SK-N-SH (cell line): Measurements from ENCODE around the gene PTBP1. TPM values are rescaled to one million over a fixed set of nuclear protein-coding genes. Genes with fewer than 3 reads are reported as not detected.

ENCODE experiments used
- CTCF ChIA-PET: fragments of 300-600, 350-600 bp; formaldehyde crosslinking; extraction: SDS; loops from one replicate; lab custom pipeline; 2021; lab: Yijun Ruan, JAX
- POLR2A ChIA-PET: fragments of 350-600 bp; sonication (Branson Sonifier 250); formaldehyde crosslinking; extraction: SDS; loops from one replicate; lab custom pipeline; 2020; ENCODE audit warnings: antibody characterized with exemption, inconsistent platforms; lab: Yijun Ruan, JAX
- DNase-seq: peaks from one replicate; pipeline ENCODE4 v3.0.0; 2012
- H2AFZ ChIP-seq: fragments of 200-600 bp; sonication (generic); 2 replicates; pipeline ENCODE4 v1.8.1; 2016; ENCODE audit warnings: antibody characterized with exemption, mild to moderate bottlenecking, low read depth
- H3F3A ChIP-seq: fragments of 200-600 bp; sonication (generic); replicated peaks from 2 replicates; pipeline ENCODE3; 2016; ENCODE audit warnings: antibody characterized with exemption, mild to moderate bottlenecking; ENCODE audit not compliant: insufficient read depth
- H3K27ac ChIP-seq, 2 experiments: fragments of 200-500 bp in 1 of 2; fragments of 200-600 bp in 1 of 2; sonication (Bioruptor generic) in 1 of 2; sonication (generic), shearing (Covaris generic) in 1 of 2; 2 replicates each; pipeline versions ENCODE4 v1.5.1 to v1.6.1; 2014 to 2016; ENCODE audit warnings: low read depth in 2 of 2, inconsistent platforms in 1 of 2, low read length in 1 of 2, mild to moderate bottlenecking in 1 of 2, mixed read lengths in 1 of 2
- H3K27me3 ChIP-seq: fragments of 200-600 bp; sonication (generic), shearing (Covaris generic); 2 replicates; pipeline ENCODE4 v1.6.1; 2016; ENCODE audit warnings: mixed run types; ENCODE audit not compliant: insufficient read depth
- H3K36me3 ChIP-seq, 2 experiments: fragments of 200-500 bp in 1 of 2; fragments of 200-600 bp in 1 of 2; sonication (Bioruptor generic) in 1 of 2; sonication (generic) in 1 of 2; replicated peaks in 1 of 2; 2 replicates each; pipeline versions ENCODE3 to v1.5.1; 2014 to 2016; ENCODE audit warnings: low read length in 1 of 2, mild to moderate bottlenecking in 1 of 2; ENCODE audit not compliant: insufficient read depth in 2 of 2, control insufficient read depth in 1 of 2
- H3K4me1 ChIP-seq, 2 experiments: fragments of 200-500 bp in 1 of 2; fragments of 200-600 bp in 1 of 2; sonication (Bioruptor generic) in 1 of 2; sonication (generic), shearing (Covaris generic) in 1 of 2; 2 replicates each; pipeline versions ENCODE4 v1.5.1 to v1.6.1; 2014 to 2016; ENCODE audit warnings: low read depth in 1 of 2, low read length in 1 of 2, mixed run types in 1 of 2; ENCODE audit not compliant: insufficient read depth in 2 of 2, control insufficient read depth in 1 of 2
- H3K4me2 ChIP-seq: fragments of 200-600 bp; sonication (generic), shearing (Covaris generic); 2 replicates; pipeline ENCODE4 v1.6.1; 2017; ENCODE audit warnings: mixed run types
- H3K4me3 ChIP-seq, 2 experiments: fragments of 200-500 bp in 1 of 2; fragments of 200-600 bp in 1 of 2; sonication (Bioruptor generic) in 1 of 2; sonication (generic), shearing (Covaris generic) in 1 of 2; 2 replicates each; pipeline versions ENCODE4 v1.5.1 to v1.8.1; 2014 to 2016; ENCODE audit warnings: low read depth in 2 of 2, inconsistent platforms in 1 of 2, low read length in 1 of 2, mild to moderate bottlenecking in 1 of 2, mixed read lengths in 1 of 2, moderate library complexity in 1 of 2
- H3K79me2 ChIP-seq: fragments of 200-600 bp; sonication (generic); 2 replicates; pipeline ENCODE4 v1.8.1; 2017; ENCODE audit warnings: mild to moderate bottlenecking; ENCODE audit not compliant: insufficient read depth
- H3K9ac ChIP-seq: fragments of 200-600 bp; sonication (generic); 2 replicates; pipeline ENCODE4 v1.6.1; 2017; ENCODE audit warnings: mixed run types
- H3K9me2 ChIP-seq: fragments of 200-600 bp; sonication (generic); 2 replicates; pipeline ENCODE4 v1.6.1; 2017; ENCODE audit warnings: mixed run types
- H3K9me3 ChIP-seq: fragments of 200-600 bp; sonication (generic); 2 replicates; pipeline ENCODE4 v1.6.1; 2017; ENCODE audit warnings: mixed run types, mild to moderate bottlenecking, moderate library complexity
- H4K20me1 ChIP-seq: fragments of 200-600 bp; sonication (generic); 2 replicates; pipeline ENCODE4 v1.6.1; 2017; ENCODE audit warnings: mild to moderate bottlenecking, mixed run types; ENCODE audit not compliant: insufficient read depth
- ELF1 ChIP-seq: IDR thresholded peaks from 2 replicates; pipeline ENCODE4 v1.4.0; 2012
- EP300 ChIP-seq, 2 experiments: IDR thresholded peaks; 2 replicates each; pipeline versions ENCODE4 v1.4.0 to v1.6.1; 2012; ENCODE audit warnings: borderline replicate concordance in 1 of 2, low read depth in 1 of 2, low read length in 1 of 2
- FOXM1 ChIP-seq: IDR thresholded peaks from 2 replicates; pipeline ENCODE4 v1.4.0; 2012; ENCODE audit warnings: low read depth, mild to moderate bottlenecking
- GABPA ChIP-seq: IDR thresholded peaks from 2 replicates; pipeline ENCODE4 v1.4.0; 2012; ENCODE audit warnings: low read depth, mild to moderate bottlenecking
- GATA2 ChIP-seq: sonication (generic); formaldehyde crosslinking; IDR thresholded peaks from 2 replicates; pipeline ENCODE4 v1.5.0; 2020; ENCODE audit warnings: mild to moderate bottlenecking, missing genetic modification reagents
- IRF3 ChIP-seq: fragments of 150-350 bp; IDR thresholded peaks from 2 replicates; pipeline ENCODE4 v1.6.1; 2016; ENCODE audit warnings: mild to moderate bottlenecking, low read depth, low read length
- MEF2A ChIP-seq: IDR thresholded peaks from 2 replicates; pipeline ENCODE4 v1.4.0; 2012; ENCODE audit warnings: low read depth, borderline replicate concordance
- NFIC ChIP-seq: IDR thresholded peaks from 2 replicates; pipeline ENCODE4 v1.4.0; 2012; ENCODE audit warnings: borderline replicate concordance
- PBX3 ChIP-seq: IDR thresholded peaks from 2 replicates; pipeline ENCODE4; 2012
- RXRA ChIP-seq: IDR thresholded peaks from 2 replicates; pipeline ENCODE4 v1.4.0; 2012; ENCODE audit warnings: low read depth, mild to moderate bottlenecking, borderline replicate concordance
- SIN3A ChIP-seq: IDR thresholded peaks from 2 replicates; pipeline ENCODE4 v1.6.1; 2012; ENCODE audit warnings: low read depth, mild to moderate bottlenecking, low read length, moderate library complexity, borderline replicate concordance
- TCF12 ChIP-seq: IDR thresholded peaks from 2 replicates; pipeline ENCODE4 v1.4.0; 2012
- TEAD4 ChIP-seq: IDR thresholded peaks from 2 replicates; pipeline ENCODE4 v1.4.0; 2012; ENCODE audit warnings: mild to moderate bottlenecking, borderline replicate concordance; ENCODE audit not compliant: insufficient read depth
- USF2 ChIP-seq: fragments of 150-350 bp; IDR thresholded peaks from 2 replicates; pipeline ENCODE4 v1.6.1; 2017; ENCODE audit warnings: antibody characterized with exemption, low read length, low read depth, borderline replicate concordance
- YY1 ChIP-seq: IDR thresholded peaks from 2 replicates; pipeline ENCODE4 v1.4.0; 2012; ENCODE audit warnings: low read depth, mild to moderate bottlenecking
- WGBS: methylation state at CpG from one replicate; pipeline ENCODE4 v1.1.6; 2017; ENCODE audit warnings: low lambda C conversion rate; 5-methylcytosine and 5-hydroxymethylcytosine counted together
- polyA plus RNA-seq, 3 experiments: library from polyadenylated mRNA; depleted of rRNA; stranded (reverse); fragments of >200 nt; gene quantifications; 2 replicates each; pipeline ENCODE4 v1.2.3, GENCODE V29; 2012

Gene PTBP1
- polyA plus RNA-seq, 1 of the 3 experiments (the other 2 are of a cell fraction) = 243 TPM

GRCh38 chr19:829129-829758 lies 32.0 kb downstream of the PTBP1 start:
- ChIA-PET CTCF (no interaction called here), POLR2A (no interaction called here)
- Histone ChIP-seq H3K36me3 (no peaks in the 10 kb centered on the region), H3K79me2 (no peaks in the 10 kb centered on the region), H3K4me2 (no peak overlapping the region), H4K20me1 (no peaks in the 10 kb centered on the region), H2AFZ (no peak overlapping the region), H3K9me2 (no peaks in the 10 kb centered on the region), H3K27ac (no peak overlapping the region), H3K9me3 (no peaks in the 10 kb centered on the region), H3K4me1 (no peaks in the 10 kb centered on the region), H3K9ac (no peak overlapping the region), H3K4me3 (no peak overlapping the region), H3K27me3 (peaks cover 42% of the 10 kb centered on the region), H3F3A (peaks cover 5% of the 10 kb centered on the region)
- TF ChIP-seq NFIC (no peak), USF2 (no peak), TCF12 (no peak)
- no peak for DNase-seq
- WGBS = 50% methylated on average over 18 of the region's 18 CpGs

GRCh38 chr19:831407-832369 lies 34.4 kb downstream of the PTBP1 start:
- H2AFZ ChIP-seq = no peak overlapping the region
- ChIA-PET POLR2A (no interaction called here), CTCF (interaction anchor here (1.1 to 1.7 kb wide), 4 partner anchors 19 to 62 kb away, joined by 3 to 5 read pairs (median 4); no protein-coding TSS in a partner anchor)
- no peak overlapping the region for H3K9ac ChIP-seq
- H3K9me3 ChIP-seq = no peaks in the 10 kb centered on the region
- no peaks in the 10 kb centered on the region for H3K4me1 ChIP-seq
- WGBS = 26% methylated on average over 32 of the region's 38 CpGs
- DNase-seq = no peak
- no peaks in the 10 kb centered on the region for H3K9me2 ChIP-seq
- peaks cover 5% of the 10 kb centered on the region for H3F3A ChIP-seq
- H3K4me2 ChIP-seq = no peak overlapping the region
- H3K4me3 ChIP-seq = no peak overlapping the region
- H3K36me3 ChIP-seq = no peaks in the 10 kb centered on the region
- no peaks in the 10 kb centered on the region for H4K20me1 ChIP-seq
- H3K79me2 ChIP-seq = no peaks in the 10 kb centered on the region
- peaks cover 63% of the 10 kb centered on the region for H3K27me3 ChIP-seq
- no peak for TF ChIP-seq EP300 (IDR thresholded peaks at IDR 0.05; ENCODE audit: borderline replicate concordance in 1 of 2, low read depth in 1 of 2, low read length in 1 of 2)
- no peak for TF ChIP-seq GABPA
- no peak for TF ChIP-seq RXRA
- TF ChIP-seq TEAD4 = no peak
- no peak for TF ChIP-seq GATA2 (CRISPR knock-in tag)
- no peak for TF ChIP-seq ELF1
- TF ChIP-seq SIN3A = no peak
- TF ChIP-seq PBX3 = no peak
- no peak for TF ChIP-seq YY1
- no peak for TF ChIP-seq FOXM1
- no peak for TF ChIP-seq TCF12
- no peak for TF ChIP-seq MEF2A
- no peak for TF ChIP-seq IRF3
- H3K27ac ChIP-seq = no peak overlapping the region
